ENCODE measurements around the gene HK1.

DNA sequence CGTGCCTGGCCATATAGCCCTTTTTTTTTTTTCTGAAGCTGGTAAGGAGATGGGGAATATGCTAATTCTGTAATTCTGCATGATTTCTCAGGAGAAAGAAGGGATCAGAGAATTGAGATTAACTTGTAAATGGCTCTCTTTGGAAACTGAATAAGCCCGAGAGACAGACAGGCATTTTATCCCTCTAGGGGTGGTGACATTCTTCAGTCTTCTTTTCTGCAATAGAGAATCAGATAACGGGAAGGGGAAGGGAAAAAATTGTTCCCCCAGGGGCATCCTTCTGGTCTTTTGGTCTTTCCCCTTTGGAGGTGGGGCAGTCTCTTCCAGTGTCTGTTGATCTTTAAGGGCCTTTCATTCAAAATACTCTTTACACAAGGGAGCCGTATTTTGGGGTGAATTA, 34.2 kb downstream of the HK1 start:
- TF ChIP-seq, protein P1, sequence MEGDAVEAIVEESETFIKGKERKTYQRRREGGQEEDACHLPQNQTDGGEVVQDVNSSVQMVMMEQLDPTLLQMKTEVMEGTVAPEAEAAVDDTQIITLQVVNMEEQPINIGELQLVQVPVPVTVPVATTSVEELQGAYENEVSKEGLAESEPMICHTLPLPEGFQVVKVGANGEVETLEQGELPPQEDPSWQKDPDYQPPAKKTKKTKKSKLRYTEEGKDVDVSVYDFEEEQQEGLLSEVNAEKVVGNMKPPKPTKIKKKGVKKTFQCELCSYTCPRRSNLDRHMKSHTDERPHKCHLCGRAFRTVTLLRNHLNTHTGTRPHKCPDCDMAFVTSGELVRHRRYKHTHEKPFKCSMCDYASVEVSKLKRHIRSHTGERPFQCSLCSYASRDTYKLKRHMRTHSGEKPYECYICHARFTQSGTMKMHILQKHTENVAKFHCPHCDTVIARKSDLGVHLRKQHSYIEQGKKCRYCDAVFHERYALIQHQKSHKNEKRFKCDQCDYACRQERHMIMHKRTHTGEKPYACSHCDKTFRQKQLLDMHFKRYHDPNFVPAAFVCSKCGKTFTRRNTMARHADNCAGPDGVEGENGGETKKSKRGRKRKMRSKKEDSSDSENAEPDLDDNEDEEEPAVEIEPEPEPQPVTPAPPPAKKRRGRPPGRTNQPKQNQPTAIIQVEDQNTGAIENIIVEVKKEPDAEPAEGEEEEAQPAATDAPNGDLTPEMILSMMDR (conservative IDR thresholded peaks at IDR 0.05) = no peak
- no peak for TF ChIP-seq EZH2 (IDR thresholded peaks at IDR 0.05; ENCODE audit: low read depth)
